HG02759 (cell line): Measurements from ENCODE around the gene ATP11B.
A peak's percentile ranks its signal among the peaks of the same experiment; 100 is the strongest.
"Not testable (repeated sequence)": the region's sequence is repeated elsewhere in the genome, so short reads cannot be mapped to it uniquely, and the experiment has no call there.

Experiments used
- ATAC-seq: cut with Tn5 transposase; IDR thresholded peaks from one replicate; pipeline ENCODE4 v1.9.1; 2021; ENCODE audit warnings: mild to moderate bottlenecking, moderate library complexity; ENCODE audit not compliant: unreplicated experiment

ATP11B gene

DNA sequence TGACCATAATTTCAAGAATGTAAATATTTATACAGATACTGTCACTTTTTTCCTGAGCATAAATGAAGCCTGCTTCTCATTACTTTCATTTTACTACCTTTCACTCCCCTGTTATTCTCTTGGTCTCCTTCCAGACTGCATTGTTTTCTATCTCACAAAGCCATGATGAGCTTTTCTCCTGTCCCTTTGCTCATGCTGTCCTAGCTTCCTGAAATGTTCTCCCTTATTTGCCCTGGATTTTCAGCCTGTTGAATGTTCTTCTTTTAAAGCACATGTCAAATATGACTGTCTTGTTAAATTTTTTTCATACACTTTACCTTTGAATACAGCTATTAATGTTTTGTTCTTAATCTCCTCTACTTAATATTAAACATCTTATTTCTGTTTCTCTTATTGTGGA, 31.7 kb downstream of the ATP11B start:
- ATAC-seq: no peak

DNA sequence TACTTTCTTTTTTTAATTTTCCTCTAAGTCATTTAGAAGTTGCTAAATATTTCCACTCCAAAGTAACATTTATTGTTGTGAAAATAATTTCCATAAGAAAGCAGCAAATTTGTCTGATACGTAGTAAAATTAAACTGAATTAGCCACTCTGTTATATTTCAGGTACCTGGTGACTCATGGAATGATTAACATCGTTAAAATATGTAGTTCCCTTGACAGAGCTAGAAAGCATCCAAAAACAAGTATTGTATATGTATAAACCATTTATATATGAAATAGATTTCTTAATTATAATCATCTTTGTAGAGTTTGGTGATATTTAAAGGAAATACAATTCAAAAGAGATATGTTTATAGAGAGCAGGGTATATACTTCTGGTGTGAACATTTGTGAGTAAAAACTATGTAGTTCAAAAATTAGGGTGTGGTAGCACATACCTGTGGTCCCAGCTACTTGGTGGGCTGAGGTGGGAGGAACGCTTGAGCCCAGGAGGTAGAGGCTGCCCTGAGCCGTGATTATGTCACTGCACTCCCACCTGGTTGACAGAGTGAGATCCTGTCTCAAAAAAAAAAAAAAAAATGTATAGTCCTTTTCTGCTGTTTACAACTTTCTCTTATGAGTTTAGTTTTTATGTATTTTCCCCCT, 36.6 kb downstream of the ATP11B start:
- no peak for ATAC-seq

GRCh38 chr3:182837855-182838454, 44.7 kb downstream of the ATP11B start:
- ATAC-seq: no peak

DNA sequence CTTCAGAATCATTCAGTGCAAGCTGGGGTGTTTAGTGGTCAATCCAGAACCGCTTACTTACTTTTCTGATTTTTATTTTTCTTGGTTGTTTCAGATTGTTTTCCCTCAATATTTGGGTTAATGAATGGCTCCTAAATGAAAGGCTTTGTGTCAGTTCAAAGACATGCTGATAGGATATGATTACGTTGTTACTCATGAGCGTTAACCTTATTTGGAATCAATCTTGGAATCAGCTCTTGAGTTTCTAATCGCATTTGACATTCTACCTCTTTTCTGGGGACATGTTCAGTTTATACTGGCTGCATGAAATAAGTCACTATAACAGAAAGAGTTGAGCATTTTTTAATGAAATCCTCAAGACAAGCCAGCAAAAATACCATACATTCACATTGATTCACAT, 50.2 kb downstream of the ATP11B start:
- ATAC-seq: no peak

- no peak for ATAC-seq
Observed at GRCh38 chr3:182848906-182849305, 55.6 kb downstream of the ATP11B start.

GRCh38 chr3:182855076-182855475, 61.8 kb downstream of the ATP11B start:
- ATAC-seq: no peak

DNA sequence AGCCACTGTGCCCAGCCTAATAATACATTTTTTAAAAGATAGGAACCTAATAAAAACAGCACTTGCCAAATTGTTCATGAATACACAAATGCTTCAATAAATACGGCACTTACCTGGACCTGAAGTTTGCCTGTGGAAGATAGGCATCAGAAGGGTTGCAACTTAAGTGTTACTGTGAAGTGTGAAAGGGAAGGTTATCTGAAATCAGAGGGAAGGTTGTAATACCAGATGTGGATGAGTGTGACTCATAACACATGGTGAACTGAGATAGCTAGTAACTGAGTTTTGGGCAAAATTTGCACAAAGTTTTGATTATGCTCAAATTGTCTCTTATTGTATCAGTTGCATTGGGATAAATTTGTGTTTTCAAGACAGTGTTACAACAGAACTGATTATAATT, 68.0 kb downstream of the ATP11B start:
- ATAC-seq: no peak

- ATAC-seq: no peak
Observed at GRCh38 chr3:182862159-182862860, 69.0 kb downstream of the ATP11B start.

DNA sequence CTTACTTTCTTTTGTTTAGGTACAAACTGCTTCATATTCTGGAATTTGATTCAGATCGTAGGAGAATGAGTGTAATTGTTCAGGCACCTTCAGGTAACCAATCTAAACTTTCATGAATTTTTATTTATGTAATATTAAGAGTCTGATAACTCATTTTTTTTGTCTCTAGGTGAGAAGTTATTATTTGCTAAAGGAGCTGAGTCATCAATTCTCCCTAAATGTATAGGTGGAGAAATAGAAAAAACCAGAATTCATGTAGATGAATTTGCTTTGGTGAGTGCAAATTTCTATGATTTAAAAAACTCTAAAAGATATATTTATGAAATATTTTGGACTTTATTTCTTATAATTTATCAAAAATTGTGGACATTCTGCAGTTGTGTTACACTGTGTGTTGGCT, 75.8 kb downstream of the ATP11B start:
- ATAC-seq: no peak

DNA sequence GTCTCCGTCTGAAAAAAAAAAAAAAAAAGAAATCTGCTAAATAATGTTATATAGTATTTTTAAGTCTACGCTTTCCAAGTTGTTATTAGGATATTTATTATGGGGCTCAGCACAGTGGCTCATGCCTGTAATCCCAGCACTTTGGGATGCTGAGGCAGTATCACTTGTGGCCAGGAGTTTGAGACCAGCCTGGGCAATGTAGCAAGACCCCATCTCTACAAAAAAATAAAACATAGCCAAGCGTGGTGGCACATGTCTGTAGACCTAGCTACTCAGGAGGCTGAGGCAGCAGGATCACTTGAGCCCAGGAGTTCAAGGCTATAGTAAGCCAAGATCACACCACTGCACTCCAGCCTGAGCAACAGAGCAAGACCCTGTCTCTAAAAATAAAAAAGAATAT, 77.6 kb downstream of the ATP11B start:
- not testable (repeated sequence) for ATAC-seq

- no peak for ATAC-seq
Observed at GRCh38 chr3:182879031-182879611, 85.8 kb downstream of the ATP11B start.

DNA sequence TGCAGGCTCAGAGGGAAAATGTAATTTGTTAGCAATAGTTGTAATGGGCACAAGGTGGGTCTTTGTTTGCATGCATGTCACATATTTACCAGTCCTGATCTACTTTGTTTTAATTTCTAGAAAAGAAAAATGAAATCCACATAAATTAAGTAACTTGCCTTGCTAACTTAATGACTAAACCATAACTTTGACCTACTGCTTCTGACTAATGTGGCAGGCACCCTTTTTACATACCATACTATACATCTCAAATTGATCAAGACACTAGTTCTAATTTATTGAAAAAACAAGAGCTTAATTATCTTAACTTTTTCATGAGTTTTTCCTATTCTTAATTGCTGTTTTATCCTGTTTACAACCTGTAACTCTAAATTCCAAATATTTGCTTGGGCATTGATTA, 93.2 kb downstream of the ATP11B start:
- no peak for ATAC-seq

DNA sequence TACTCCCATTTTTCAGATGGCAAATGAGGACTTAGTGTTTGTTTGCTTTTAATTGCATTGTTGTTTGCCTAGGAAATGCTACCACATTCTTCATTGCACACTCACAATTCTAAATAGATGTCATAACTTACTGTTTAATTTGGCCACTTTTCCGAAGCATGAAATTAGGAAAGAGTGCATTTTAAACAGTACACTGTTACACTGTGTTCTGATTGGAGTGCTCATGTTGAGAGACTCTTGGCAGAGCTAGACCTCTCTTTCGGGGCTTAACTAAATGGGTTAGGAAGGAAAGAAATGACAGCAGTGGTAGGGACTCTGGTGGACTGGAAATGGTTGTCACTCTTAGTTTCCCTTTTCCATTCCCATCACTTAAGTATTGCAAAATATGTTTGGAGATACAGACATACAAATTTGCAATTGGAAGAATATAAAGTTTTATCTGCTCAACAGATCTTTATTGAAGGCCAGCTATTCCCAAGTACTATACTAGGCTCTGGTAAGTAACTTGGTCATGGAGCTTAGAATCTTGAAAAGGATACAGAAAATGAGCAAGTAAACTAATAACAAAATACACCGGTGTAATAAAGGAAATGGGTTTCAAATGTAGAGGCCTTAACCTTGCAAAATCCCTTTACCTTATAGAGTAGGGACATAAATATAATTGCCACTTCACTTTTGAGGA, 96.8 kb downstream of the ATP11B start:
- no peak for ATAC-seq

GRCh38 chr3:182891364-182891763, 98.1 kb downstream of the ATP11B start:
- ATAC-seq: no peak

- ATAC-seq: no peak
Observed at GRCh38 chr3:182892226-182892625, 98.9 kb downstream of the ATP11B start.

DNA sequence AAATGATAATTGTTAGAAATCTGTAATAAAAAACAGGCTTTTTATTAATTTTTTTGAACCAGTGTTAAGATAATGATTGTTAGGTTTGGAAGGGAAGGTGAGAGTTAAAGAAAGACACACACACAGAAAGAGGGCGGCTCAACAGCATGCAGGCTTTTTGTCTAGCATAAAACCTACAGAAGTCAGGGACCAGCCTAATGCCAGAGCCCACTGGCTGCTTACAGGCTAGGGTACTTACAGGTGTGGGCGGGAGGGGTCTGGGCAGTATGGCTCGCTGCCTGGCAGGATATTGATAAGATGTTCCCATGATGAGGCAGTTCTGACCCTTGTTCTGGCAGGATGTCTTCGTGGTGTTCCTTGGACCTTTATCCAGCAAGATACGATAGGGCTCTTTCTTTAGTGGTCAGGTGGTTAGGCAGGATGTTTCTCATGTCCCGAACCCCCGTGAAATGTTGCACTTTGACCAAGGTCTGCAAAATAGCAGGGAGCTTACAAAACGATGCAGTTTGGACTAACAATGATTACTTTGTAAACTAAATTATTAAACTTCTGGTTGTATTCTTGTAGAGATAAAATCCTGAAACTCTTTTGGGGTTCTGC, 102.3 kb downstream of the ATP11B start:
- no peak for ATAC-seq

- ATAC-seq: no peak
Observed at GRCh38 chr3:182896553-182896952, 103.2 kb downstream of the ATP11B start.

GRCh38 chr3:182902236-182902635, 108.9 kb downstream of the ATP11B start:
- no peak for ATAC-seq

DNA sequence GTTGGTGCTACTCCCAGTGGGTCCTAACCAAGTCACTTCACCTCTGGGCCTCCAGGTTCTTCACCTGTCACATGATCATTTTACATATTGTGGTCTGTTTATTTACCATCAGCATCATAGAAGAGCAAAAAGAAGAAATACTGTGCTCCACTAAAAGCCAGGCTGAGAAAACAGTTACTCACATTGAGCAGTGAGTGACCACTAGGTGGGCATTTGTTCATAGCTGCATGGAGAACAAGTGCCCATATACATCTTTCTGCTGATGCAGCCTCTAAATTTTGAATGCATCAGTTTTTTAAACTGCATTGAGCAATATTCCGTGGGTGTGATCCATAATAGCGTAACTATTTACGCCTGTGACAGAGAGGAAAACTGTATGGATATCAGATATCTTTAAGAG, 110.9 kb downstream of the ATP11B start:
- ATAC-seq: no peak

GRCh38 chr3:182905623-182906022, 112.3 kb downstream of the ATP11B start:
- peak; percentile 18 for ATAC-seq

GRCh38 chr3:182906036-182906435, 112.7 kb downstream of the ATP11B start:
- ATAC-seq: peak; percentile 50
